NCI-H1694 treated with DMSO at 0.1 percent for 48 hours (cell line): ENCODE results near the gene TSFM.
"Not testable (repeated sequence)": the region's sequence is repeated elsewhere in the genome, so short reads cannot be mapped to it uniquely, and the experiment has no call there.

Experiments used
- DNase-seq: peaks from one replicate; lab custom pipeline; 2025; lab: John Stamatoyannopoulos, UW

TSFM gene

GRCh38 chr12:57815177-57816000 is 32.8 kb downstream of the TSFM start:
- no peak for DNase-seq

DNA sequence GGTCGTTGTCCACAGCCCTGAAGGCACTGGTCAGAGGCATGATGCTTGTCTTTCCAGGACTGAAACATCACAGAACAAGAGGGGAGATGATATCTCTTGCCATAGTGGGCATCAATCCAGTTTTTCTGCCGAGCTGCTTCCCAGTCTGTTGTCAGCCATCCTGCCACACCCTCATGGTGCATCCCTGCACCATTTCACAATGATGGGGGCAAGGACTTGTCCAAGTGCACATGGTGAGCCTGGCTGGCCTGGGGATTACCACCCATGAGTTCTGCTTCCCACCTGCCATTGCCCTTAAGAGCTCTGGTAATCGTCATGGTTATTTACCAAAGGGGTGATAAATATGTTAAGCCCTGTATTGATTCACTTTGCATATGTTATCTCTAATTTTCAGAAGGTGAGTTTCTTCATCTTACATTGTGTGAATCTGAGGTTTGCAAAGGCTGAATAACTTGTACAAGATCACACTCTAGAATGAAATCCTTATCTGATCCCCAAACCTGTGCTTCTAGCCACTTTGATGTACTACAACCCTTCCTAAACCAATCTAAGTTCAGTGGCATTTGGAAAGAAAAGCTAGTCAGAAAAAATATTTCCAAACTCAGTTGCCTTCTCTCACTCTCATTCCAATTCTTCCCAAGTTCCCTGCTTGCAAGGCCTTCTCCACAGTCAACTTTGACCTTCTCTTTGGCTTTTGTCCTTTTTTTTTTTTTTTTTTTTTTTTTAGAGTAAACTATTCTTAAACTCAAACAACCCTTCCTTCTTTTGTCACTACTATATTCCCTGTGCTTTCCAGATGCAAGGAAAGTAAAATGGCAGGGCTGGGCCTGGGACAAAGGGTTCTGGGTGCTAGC is 33.6 kb downstream of the TSFM start:
- DNase-seq = no peak

GRCh38 chr12:57816855-57817151 is 34.2 kb downstream of the TSFM start:
- DNase-seq = no peak

DNA sequence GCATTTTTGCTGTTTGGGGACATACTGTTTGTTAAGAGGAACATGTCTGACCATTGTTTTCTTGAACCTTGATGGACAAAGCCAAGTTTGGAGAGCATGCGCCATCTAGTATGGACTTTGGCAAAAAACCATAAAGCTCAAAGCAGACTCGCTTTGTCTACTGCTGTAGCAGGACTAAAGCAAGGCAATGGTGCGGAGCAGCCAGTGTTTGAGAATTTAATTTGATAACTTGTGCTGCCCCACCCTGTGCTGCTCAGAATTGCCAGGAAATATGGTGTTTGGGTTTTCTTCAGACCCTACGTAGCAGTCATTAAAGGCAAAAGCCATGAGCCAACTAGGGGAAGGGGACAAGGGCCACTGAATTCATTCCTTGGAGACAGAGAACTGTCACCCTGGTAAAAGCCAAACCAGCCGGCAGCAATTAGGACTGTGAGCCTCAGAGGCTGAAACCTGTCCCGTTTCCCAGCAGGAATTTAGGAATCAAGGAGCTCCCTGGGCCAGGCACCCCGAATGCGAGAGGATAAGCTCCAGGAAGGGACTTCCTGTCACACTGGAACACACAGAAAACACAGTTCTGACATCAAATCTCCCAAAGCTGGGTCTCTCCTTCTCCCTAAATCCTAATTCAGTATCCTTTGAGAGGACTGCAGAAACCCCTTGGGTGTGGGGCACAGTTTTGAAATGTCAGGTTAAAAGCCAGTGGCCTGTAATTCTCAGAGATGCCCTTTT is 34.8 kb downstream of the TSFM start:
- DNase-seq = no peak

DNA sequence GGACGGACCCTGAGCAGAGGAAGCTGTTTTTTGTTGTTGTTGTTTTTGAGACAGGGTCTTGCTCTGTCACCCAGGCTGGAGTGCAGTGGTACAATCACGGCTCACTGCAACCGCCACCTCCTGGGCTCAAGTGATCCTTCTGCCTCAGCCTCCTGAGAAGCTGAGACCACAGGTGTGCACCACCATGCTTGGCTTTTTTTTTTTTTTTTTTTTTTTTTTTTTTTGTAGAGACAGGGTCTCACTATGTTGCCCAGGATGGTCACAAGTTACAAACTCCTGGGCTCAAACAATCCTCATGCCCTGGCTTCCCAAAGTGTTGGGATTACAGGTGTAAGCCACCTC is 35.4 kb downstream of the TSFM start:
- DNase-seq = not testable (repeated sequence)

GRCh38 chr12:57820119-57820518 is 37.5 kb downstream of the TSFM start:
- DNase-seq = not testable (repeated sequence)

DNA sequence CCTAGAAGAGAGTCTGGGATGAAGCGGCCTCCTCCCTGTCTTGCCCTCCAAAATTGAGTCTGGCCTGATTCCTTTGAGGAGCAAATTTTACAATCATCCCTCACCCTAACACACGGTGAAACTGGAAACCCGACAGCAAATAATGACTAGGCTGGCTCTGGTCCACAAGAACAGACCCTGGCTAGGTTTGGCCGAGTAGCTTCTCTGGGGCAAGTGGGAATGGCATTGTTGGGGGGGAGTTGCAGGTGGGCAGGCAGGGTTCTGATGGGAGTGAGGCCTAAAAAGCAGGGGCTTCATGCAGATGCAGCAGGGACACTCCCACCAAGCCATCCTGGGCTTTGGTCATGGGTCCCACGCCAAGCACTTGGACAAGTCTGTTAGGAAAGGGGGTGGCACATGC is 38.4 kb downstream of the TSFM start:
- not testable (repeated sequence) for DNase-seq

DNA sequence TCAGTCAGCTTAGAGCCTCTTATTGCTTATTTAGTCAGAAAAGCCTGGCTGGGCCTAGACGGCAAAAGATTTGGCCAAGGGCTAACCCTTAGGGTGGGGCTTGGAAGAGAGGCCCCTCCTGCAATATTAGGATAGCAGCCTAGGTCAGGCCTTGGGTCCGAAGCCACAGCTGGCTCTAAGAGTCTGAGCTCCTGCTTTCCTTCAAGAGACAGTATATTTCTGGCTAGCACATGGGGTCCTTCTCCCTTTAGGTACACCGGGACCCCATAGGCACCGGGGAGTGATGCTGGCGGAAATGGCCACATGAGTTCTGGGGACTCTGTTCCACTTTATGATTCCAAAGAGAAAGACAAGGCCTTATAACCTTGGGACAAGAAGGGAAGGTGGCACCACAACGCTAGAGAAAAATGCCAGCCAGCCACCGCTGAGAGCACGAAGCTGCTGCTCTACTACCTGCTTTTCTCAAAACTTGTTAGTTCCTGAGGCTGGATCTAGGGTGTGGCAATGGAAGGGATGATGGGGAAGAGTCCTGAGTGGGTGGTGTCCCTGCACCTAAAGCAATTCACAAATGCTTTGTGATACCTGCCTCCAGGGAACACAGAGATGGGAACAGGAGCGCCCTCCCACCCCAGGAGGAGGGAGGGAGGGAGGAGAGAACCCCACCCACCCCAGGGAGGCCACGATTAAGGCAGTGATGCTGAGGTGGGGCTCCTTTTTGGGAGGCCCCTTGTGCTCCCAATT is 39.1 kb downstream of the TSFM start:
- DNase-seq = no peak

DNA sequence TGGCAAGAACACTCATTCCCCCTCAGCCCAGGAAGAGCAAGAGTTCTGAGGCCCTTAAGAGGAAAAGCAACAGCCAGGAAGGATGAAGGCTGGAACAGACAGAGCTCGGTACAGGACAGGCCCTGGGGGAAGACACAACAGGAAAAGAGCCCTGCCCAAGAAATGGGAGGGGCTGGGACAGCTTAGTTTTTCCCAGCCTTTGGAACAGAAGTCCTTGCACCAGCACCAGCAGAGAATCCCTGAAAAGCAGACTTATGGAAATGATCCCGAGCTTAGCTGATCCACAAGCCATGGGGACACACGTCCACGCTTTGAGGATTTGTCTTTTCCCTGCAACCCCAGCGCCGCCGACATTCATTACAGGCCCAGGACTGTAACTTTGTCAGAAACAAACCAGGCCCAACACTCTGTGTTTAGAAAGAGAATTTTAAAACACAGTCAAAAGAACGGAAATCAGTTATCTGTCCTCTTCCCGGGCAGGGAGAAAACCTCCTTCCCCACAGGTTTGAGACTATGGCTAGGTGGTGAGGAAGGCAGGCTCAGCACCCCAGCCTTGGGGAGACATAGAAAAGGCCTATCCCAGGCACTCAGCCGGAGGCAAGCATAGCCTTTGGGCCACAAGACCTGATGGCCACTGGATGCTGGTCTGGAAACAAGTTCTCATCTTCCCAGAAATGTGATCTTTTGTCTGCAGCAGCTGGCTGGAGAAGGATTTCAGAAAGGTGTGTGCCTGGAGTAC is 40.0 kb downstream of the TSFM start:
- DNase-seq = no peak

DNA sequence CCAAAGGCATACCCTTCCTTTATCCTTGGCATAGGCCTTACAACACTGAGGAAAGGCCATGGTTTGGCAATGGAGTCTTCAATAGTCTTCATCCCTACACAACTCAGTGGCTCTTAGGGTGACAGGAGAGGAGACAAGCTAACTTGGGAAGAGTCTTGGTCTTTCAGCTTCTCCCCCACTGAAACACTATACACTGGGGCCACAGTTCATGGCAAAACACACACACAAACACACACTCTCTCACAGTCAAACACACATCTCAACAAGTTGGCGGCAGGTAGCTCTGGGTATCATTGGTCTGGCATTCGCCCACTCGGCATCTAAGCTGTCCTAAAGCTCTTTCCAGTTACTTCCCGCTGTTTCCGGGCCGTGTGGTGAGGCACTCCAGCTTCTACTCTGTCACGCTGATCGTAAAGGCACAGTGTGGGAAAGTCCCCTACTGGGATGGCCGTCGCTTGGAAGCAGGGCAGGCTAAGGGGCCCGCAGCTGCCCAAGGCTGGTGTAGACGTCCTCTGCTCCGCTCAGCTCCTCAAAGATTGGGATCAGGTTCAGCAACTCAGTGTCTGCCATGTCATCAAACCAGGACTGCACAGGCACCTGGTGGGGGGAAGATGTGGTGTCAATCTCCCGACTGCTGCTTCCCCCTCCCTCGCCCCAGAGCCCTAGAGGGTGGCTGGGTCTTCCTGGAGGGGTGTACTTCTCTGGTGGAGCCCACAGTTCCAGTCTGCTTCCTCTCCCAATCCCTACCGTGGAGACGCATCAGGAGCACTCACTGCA is 40.7 kb downstream of the TSFM start:
- no peak for DNase-seq

DNA sequence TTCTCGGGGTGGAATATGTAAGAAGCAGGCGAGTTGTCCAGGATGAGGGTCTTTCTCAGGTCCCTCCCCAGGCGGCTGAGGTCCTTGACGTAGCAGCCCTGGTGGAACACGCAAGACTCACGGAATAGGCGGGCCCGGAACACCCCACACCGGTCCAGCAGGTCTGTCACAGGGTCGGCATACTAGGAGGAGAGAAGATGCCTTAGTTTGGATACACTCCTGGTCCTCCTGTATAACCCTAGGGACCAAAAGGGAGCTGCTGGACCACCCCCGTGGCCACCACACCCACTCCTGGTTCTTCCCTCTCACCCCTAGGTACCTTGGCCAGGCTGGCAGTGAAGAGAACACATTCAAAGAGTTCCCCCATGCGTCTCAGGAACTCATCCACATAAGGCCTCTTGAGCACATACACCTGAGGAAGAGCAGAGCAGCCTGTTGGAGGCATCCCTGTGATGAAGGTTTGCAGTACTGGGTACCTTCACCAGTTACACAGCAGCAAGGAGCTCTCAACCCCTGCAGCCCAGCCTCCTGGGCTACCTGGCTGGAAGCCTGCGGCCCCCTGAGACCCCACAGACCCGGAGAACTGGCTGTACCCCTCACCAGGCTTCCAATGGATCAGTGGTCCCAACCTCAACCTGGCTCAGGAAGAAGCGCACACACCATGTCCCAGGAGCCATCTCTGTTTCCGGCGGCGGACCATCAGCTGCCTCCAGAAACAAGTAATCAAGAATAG is 41.5 kb downstream of the TSFM start:
- no peak for DNase-seq

DNA sequence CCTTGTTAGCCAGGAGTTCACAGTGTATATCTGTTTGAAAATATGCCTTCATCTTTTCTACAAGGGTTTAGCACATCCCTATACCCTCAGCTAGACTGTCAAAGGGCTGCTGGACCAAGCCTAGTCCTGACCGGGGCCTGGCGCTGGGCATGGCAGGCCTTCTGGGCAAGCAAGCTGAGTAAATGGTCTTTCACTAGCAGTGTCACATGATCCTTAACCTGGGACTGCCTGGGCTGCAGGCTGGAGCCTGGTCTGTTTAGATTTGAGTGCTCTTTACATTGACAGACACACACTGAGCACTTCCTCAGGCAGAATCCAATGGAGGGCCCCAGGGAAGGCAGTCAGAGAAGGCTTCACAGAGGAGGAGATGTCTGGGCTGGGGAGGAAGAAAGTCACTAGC is 42.9 kb downstream of the TSFM start:
- no peak for DNase-seq

DNA sequence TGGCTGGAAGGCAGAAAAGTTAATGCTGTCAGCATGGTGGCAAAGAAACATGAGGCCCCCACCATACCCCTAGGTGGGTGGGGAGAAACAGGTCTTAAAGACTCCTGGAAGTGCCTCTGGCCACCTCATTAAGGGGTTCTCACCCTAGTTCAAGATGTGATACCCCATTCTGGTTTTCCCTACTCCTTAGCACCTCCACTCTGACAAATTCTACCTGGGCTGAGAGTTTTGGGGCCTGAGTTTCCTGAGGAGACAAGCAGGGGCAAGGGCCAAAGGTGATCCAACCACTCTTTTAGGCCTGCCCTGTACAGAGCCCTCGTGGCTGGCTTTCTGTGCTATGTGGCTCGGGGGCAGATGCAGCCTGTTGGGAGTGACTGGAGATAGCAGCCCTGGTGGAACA is 43.8 kb downstream of the TSFM start:
- DNase-seq = no peak

DNA sequence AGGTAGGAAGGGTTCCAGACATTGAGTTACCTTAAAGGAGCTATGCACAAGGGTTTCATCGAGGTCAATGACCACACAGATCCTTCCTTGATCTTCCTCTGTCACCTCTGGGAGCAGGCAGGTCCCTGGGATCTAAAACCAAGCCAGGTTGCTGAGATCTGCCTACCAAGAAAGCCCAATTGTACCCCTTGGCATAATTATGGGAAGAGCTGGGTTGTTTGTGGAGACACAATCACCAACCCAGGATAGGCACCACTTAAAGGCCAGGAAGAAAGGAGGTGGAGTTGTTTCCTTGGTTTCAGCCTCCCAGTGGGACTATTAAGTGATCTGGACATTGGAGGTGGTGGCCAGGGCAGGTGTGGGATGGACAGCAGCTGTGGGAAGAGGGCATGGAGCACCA is 44.4 kb downstream of the TSFM start:
- no peak for DNase-seq

GRCh38 chr12:57829025-57829777 is 46.6 kb downstream of the TSFM start:
- no peak for DNase-seq

GRCh38 chr12:57830393-57830792 is 47.8 kb downstream of the TSFM start:
- DNase-seq = no peak

DNA sequence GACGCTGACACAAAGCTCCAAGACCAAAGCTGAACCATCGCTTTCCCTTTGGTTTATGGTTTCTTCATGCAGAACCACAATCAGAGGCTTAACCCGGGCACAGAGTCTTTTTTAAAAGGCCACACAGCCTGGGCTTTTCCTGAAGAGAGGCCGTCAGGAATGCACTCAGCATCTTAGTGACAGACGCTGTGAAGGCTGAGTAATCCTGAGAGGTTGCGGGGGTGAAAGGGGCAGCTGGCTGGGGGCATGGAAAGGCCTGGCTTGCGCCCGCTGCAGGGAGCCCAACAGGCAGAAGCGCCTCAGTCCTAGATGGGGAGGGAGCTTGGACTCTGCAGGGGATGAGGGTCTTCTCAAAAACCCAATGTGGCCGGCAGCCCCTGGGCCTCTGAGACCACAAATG is 50.4 kb downstream of the TSFM start:
- DNase-seq = no peak

DNA sequence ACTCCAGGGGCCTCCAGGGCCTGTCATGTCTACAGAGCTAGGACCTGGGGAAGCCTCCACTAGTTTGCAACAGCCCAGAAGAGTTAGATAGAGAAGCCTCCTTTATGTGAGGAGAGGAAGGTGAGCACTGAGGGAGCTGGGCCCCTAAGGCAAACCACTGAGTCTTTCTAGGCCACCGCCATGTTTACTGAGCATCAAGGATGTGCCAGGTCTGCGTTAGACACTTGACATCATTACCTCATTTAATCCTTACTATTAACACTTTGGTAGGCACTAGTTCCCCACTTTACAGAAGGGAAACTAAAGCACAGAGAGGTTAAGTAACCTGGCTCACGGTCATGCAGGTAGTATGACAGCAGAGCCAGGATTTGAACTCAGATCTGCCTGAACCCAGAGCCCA is 51.1 kb downstream of the TSFM start:
- DNase-seq = no peak
